Loucy (cell line): ENCODE results near the gene TXNRD1.

Experiments used
- H2AFZ ChIP-seq: fragments of 200-600 bp; sonication (generic); 2 replicates; pipeline ENCODE4 v1.6.0; 2016; ENCODE audit warnings: antibody characterized with exemption, mild to moderate bottlenecking, low read length, moderate library complexity
- H3F3A ChIP-seq: fragments of 200-600 bp; 2 replicates; pipeline ENCODE4 v1.6.0; 2016; ENCODE audit warnings: antibody characterized with exemption, low read depth, mild to moderate bottlenecking
- H3K27me3 ChIP-seq: fragments of 200-600 bp; sonication (generic); 2 replicates; pipeline ENCODE4 v1.6.1; 2014; ENCODE audit warnings: low read length, mild to moderate bottlenecking; ENCODE audit not compliant: insufficient read depth, poor library complexity, severe bottlenecking
- H3K36me3 ChIP-seq: fragments of 200-600 bp; sonication (generic); 2 replicates; pipeline ENCODE4 v1.6.1; 2016; ENCODE audit warnings: low read length; ENCODE audit not compliant: insufficient read depth
- H3K4me1 ChIP-seq: fragments of 200-600 bp; sonication (generic); 2 replicates; pipeline ENCODE4 v1.5.1; 2014; ENCODE audit warnings: low read length, mild to moderate bottlenecking; ENCODE audit not compliant: insufficient read depth, poor library complexity, severe bottlenecking
- H3K4me2 ChIP-seq: fragments of 200-600 bp; sonication (generic); 2 replicates; pipeline ENCODE4 v1.6.0; 2014; ENCODE audit warnings: antibody characterized with exemption, low read length, low read depth, mild to moderate bottlenecking; ENCODE audit not compliant: poor library complexity, severe bottlenecking
- H3K4me3 ChIP-seq: fragments of 200-600 bp; sonication (generic); 2 replicates; pipeline ENCODE4 v1.5.1; 2014; ENCODE audit warnings: low read length, mild to moderate bottlenecking, mixed read lengths; ENCODE audit not compliant: poor library complexity, severe bottlenecking
- H3K79me2 ChIP-seq: fragments of 200-600 bp; sonication (generic); 2 replicates; pipeline ENCODE4 v1.6.1; 2014; ENCODE audit warnings: low read length; ENCODE audit not compliant: insufficient read depth
- H3K9ac ChIP-seq: fragments of 200-600 bp; sonication (generic); 2 replicates; pipeline ENCODE4 v1.6.0; 2014; ENCODE audit warnings: mild to moderate bottlenecking, low read depth, low read length, moderate library complexity; ENCODE audit not compliant: poor library complexity, severe bottlenecking
- H3K9me2 ChIP-seq: fragments of 200-600 bp; sonication (generic); replicated peaks from 2 replicates; pipeline ENCODE4 v1.6.1; 2016; ENCODE audit warnings: low read depth, low read length, mixed read lengths
- H3K9me3 ChIP-seq: fragments of 200-600 bp; sonication (generic); 2 replicates; pipeline ENCODE4 v1.6.1; 2014; ENCODE audit warnings: mild to moderate bottlenecking, antibody characterized with exemption, low read length, low read depth; ENCODE audit not compliant: insufficient read depth
- H4K20me1 ChIP-seq: fragments of 200-600 bp; sonication (generic); 2 replicates; pipeline ENCODE4 v1.6.0; 2014; ENCODE audit warnings: antibody characterized with exemption, low read length, mild to moderate bottlenecking; ENCODE audit not compliant: insufficient read depth, poor library complexity, severe bottlenecking
- EZH2phosphoT487 ChIP-seq: fragments of 200-600 bp; IDR thresholded peaks from 2 replicates; pipeline ENCODE4 v1.6.1; 2018; ENCODE audit warnings: antibody characterized with exemption, mild to moderate bottlenecking, moderate library complexity, borderline replicate concordance
- TF ChIP-seq, protein P1 (sequence below): fragments of 200-600 bp; sonication (generic); conservative IDR thresholded peaks from 2 replicates; pipeline ENCODE4 v1.5.1; 2014; ENCODE audit warnings: mild to moderate bottlenecking, antibody characterized with exemption, low read length

The TXNRD1 gene

DNA sequence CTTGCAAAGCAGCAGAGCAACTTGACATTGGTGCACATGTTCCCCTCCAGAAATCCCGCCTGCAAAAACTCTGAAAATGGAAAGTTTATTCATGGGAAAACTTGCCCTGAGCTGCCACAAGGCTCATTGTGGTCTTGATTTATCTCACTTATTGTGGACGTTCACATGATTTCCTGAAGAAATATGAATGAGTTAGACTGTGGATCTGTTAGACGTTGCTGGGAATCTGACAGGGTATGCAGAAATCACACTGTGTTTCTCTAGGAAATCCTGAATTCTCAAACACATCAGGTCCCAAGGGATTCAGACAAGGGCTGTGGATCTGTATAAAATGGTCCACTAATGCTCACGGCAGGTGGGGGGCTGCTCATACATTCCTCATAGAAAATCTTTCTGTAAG, 160.2 kb downstream of the TXNRD1 start:
- H3K4me1 ChIP-seq = peaks cover 20% of the 10 kb centered on the region
- H4K20me1 ChIP-seq = no peaks in the 10 kb centered on the region
- H3F3A ChIP-seq = no peaks in the 10 kb centered on the region
- no peak overlapping the region for H3K9ac ChIP-seq
- no peaks in the 10 kb centered on the region for H3K27me3 ChIP-seq
- H3K79me2 ChIP-seq = no peaks in the 10 kb centered on the region
- no peaks in the 10 kb centered on the region for H3K9me2 ChIP-seq
- H3K36me3 ChIP-seq = no peaks in the 10 kb centered on the region
- H3K9me3 ChIP-seq = no peaks in the 10 kb centered on the region; the same call in 1 of the 2 replicates
- no peak overlapping the region for H2AFZ ChIP-seq
- no peak overlapping the region for H3K4me3 ChIP-seq
- no peak overlapping the region for H3K4me2 ChIP-seq
- TF ChIP-seq, protein P1, sequence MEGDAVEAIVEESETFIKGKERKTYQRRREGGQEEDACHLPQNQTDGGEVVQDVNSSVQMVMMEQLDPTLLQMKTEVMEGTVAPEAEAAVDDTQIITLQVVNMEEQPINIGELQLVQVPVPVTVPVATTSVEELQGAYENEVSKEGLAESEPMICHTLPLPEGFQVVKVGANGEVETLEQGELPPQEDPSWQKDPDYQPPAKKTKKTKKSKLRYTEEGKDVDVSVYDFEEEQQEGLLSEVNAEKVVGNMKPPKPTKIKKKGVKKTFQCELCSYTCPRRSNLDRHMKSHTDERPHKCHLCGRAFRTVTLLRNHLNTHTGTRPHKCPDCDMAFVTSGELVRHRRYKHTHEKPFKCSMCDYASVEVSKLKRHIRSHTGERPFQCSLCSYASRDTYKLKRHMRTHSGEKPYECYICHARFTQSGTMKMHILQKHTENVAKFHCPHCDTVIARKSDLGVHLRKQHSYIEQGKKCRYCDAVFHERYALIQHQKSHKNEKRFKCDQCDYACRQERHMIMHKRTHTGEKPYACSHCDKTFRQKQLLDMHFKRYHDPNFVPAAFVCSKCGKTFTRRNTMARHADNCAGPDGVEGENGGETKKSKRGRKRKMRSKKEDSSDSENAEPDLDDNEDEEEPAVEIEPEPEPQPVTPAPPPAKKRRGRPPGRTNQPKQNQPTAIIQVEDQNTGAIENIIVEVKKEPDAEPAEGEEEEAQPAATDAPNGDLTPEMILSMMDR = no peak
- TF ChIP-seq EZH2phosphoT487 = no peak

DNA sequence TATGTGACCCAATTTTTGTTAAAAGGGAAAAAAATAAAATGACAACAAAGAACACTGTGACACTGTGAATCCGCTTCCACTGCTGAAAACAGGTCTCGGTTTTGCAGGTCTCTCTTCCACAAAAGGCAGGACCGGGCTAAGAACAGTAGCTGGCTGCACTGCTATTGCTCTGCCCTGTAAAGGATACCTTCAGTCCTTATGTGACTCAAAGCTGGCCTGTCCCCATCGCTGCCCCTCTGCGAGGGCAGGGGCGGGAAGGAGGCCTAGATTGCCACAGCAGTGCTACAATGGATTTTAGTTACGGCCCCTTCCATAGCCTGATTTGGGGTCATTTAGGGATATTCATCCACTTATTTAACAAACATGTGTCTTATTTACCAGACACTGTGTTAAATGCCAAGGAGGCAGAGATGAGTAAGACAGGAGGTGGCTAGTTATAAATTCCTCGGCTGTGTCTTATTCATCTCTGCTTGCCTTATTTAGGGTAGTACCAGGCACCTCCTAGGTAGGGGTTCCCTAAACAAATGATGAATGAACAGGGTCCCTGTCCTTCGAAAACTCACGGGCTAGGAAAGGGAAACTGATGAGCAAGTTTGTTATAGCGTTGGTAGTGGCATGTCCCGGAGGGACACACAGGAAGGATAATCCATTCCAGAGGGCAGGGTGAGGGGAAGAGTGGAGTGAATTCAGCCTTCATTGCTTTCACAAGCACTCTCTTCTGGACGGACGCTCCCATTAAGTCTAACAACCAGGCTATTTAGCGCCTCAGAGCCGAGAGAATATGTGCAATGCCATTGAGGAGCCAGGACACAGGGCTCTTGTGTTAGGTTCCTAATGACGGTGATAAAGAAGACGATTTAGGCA, 161.3 kb downstream of the TXNRD1 start:
- TF ChIP-seq, protein P1 = no peak
- no peak for TF ChIP-seq EZH2phosphoT487
- Histone ChIP-seq H3K79me2 (no peaks in the 10 kb centered on the region), H3K4me2 (no peak overlapping the region), H3K9ac (no peak overlapping the region), H3K9me3 (no peaks in the 10 kb centered on the region; the same call in 1 of the 2 replicates), H3K36me3 (no peaks in the 10 kb centered on the region), H3F3A (no peaks in the 10 kb centered on the region), H2AFZ (no peak overlapping the region), H4K20me1 (no peaks in the 10 kb centered on the region), H3K4me3 (no peak overlapping the region), H3K27me3 (no peaks in the 10 kb centered on the region), H3K4me1 (peaks cover 13% of the 10 kb centered on the region), H3K9me2 (no peaks in the 10 kb centered on the region)

DNA sequence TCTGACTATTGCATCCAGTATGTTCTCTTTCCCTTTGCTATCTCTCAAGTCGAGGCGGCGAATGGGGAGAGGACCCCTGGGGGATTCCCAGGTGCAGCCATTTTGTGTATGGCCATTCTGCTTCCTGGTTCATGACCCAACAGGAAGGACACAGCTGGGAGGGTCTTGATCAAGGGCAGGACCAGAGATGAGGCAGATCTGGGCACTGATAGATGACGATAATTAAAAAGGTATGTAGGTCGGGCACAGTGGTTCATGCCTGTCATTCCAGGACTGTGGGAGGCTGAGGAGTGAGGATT, 161.9 kb downstream of the TXNRD1 start:
- Histone ChIP-seq H3K9me3 (no peaks in the 10 kb centered on the region; the same call in 1 of the 2 replicates), H3K36me3 (no peaks in the 10 kb centered on the region), H3K79me2 (peaks cover 5% of the 10 kb centered on the region; the same call in 1 of the 2 replicates), H3K4me2 (no peak overlapping the region), H3K9me2 (no peaks in the 10 kb centered on the region), H2AFZ (no peak overlapping the region), H4K20me1 (peaks cover 5% of the 10 kb centered on the region), H3K27me3 (no peaks in the 10 kb centered on the region), H3K4me1 (peaks cover 13% of the 10 kb centered on the region), H3K9ac (no peak overlapping the region), H3F3A (no peaks in the 10 kb centered on the region), H3K4me3 (no peak overlapping the region)
- TF ChIP-seq, protein P1 = no peak
- TF ChIP-seq EZH2phosphoT487 = no peak
